GM18858 (cell line): ENCODE measurements around the gene ACVR2B.

Experiments
- ATAC-seq: cut with Tn5 transposase; IDR thresholded peaks from one replicate; pipeline ENCODE4 v1.9.1; 2021; ENCODE audit not compliant: unreplicated experiment

The ACVR2B gene

DNA sequence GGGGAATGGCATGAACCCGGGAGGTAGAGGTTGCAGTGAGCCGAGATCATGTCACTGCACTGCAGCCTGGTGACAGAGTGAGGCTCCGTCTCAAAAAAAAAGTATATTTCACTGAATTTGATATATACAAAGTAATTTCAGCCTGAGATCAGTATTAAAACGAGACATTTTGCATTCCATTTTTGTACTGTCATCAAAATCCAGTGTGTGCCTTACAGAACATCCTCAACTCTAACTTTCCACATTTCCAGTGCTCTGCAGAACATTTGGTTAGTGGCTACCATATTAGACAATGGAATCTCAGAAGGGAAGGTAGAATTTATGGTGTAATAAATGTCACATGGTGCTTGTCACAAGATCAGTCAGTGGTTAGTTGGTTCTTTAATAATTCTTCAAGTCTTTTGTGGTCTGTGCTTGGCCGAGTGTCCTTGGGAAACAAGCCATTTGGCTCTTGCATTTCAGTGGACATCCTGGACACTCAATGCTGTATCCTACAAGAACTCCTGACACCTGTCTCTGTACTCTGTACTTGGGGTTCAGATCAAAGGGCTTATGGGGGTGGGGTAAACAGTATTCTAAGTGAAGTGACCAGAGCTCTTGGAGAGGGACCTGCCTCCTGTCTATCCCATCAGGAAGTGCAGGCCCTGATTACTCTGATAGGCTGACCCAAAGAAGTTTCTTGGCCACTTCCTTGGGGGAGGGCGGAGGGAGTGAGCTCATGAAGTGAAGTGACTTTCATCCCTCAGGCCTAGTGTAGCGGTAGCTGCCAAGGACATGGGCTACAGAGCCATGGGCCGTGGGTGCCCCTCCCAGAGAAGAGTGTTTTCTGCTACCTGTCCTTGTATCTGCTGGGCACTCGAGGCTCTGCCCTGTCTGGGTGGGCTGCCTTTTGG is 3.7 kb downstream of the ACVR2B start:
- ATAC-seq = no peak

DNA sequence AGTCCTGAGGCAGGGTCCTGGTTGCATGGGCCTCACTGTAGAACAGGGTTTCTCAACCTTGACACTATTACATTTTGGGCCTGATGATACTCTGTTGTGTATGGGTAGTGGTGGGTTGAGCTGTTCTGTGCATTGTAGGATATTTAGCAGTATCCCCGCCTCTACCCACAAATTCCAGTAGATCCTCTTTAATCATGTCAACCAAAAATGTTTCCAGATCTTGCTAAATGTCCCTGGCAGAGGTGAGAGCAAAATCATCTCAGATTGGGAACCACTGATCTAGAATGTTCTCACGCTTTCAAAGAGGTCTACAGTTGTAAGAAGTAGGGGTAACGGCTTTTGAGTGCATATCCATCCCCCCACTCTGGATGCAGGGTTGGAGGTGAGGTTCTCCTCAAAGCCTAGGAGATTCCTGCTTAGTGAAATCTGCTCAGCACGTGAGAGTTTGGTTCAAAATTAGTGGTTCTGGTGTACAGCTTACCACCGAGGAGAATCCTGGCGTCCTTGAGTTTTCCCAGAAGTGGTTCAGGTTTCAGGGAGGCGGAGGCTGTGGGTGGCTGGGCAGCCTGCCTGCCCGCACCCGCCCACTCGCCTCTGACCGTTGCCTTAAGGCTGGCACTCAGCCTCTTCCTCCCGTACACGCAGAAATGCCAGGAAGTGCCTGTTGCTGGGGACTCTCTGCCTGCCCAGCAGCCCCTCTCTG is 5.3 kb downstream of the ACVR2B start:
- ATAC-seq = no peak

GRCh38 chr3:38459499-38460048 is 5.9 kb downstream of the ACVR2B start:
- no peak for ATAC-seq

- no peak for ATAC-seq
These were observed 6.9 kb downstream of the ACVR2B start for GRCh38 chr3:38460377-38461270.

- ATAC-seq = no peak
These were observed 12.0 kb downstream of the ACVR2B start for GRCh38 chr3:38465588-38466154.

DNA sequence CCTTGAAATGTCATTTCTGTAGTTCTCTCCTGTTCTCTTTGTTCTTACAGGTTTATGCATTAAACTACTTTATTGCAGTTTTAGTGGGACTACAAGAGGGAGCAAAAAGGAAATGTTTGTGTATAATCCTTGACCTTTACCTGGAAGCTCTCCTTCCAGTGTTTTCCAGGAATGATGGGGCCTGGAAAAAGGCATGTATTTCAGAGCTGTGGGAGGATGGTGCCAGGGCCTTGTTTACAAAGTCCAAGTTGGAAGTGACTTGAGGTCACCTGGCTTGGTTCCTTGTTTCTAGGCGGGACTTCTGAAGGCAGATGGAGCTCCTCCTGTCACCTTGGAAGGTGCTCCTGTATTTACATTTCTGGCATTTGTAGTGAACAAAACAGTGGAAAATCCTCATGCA is 15.1 kb downstream of the ACVR2B start:
- no peak for ATAC-seq

GRCh38 chr3:38469852-38470251 is 16.2 kb downstream of the ACVR2B start:
- ATAC-seq = no peak

DNA sequence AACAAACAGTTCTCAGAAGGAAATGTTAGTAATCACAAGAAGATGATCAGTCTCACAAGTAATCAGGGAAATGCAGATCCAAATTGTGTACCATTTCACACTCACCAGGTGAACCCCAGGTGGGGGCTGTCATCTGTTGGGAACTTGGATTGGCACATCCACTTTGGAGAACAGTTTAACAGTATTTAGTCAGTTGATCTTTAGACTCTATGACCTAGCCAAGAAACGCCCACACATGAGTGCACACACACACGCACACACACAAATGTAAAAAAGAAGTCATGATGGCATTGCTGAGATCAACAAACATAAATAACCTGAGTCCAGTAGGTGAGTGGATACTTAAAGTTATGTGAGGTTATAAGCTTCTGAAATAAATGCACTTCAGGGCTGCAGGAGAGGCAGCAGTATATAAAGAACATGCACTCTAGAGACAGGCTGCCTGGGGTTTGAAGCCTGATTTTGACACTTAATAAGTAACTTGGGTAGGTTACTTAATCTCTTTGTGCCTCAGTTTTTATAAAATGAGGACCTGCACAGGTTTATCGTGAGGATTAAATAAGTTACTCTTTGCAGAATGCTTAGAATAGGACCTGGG is 17.7 kb downstream of the ACVR2B start:
- no peak for ATAC-seq

- ATAC-seq = no peak
These were observed 18.7 kb downstream of the ACVR2B start for GRCh38 chr3:38472342-38472741.

GRCh38 chr3:38473229-38473628 is 19.5 kb downstream of the ACVR2B start:
- ATAC-seq = no peak

DNA sequence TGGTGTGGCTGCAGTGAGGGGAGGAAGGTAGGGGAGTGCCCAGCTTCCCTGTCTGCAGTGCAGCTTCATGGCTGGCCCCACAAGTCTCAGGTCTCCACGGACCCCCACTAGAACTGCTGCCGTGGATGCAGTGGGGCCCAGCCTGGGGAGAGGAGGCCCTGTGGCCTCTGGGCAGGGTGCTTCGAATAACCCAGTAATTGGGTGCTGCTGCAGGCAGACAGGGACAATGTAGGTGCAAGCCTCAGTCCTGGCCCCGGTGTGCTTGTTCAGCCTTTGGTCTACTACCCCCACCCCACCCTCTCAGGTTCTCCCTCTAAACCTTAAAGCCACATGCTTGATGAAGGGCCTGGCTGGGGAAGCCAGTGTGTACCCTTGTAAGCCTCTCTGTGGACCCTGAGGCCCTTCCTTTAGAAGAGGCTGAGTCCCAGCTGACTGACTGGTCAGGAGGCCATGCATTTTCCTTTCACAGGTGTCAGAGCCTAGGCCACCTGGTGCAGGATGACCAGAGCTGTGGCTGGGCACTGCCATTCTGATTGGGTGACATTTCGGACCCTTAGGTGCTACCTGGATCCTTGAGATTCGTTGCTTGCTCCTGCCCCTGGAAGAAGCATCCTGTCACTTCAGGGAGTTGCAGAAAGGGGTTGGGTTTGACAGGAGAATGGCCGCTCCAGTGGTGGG is 21.4 kb downstream of the ACVR2B start:
- ATAC-seq = no peak

- ATAC-seq = no peak
These were observed 22.0 kb downstream of the ACVR2B start for GRCh38 chr3:38475716-38476115.

GRCh38 chr3:38476157-38476756 is 22.6 kb downstream of the ACVR2B start:
- no peak for ATAC-seq

DNA sequence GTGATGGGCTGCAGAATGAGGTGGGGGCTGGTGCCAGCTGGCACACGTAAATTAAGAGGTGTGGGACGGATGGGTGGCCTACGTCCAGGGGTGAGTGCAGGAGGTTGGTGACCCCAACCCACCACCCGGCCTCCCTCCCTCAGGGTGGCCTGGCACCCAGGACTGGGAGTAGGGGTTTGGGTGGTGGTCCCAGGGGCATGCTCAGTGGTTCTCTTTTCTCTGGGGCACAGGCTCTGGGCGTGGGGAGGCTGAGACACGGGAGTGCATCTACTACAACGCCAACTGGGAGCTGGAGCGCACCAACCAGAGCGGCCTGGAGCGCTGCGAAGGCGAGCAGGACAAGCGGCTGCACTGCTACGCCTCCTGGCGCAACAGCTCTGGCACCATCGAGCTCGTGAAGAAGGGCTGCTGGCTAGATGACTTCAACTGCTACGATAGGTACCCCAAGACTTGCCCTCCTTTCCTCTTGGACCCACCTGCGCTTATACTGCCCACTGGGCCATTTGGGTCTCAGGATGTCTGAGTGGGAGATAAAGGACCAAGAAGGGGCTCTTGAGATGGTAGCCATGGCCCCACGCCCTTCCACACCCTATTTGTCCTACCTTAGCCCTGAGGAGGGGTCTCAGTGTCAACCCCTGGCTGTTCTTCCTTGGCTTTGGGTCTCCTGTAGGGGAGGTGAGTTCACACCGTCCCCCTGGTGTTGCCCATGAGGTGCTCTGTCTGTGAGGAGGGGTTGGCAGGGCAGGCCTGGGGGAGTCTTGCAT is 23.5 kb downstream of the ACVR2B start:
- no peak for ATAC-seq

DNA sequence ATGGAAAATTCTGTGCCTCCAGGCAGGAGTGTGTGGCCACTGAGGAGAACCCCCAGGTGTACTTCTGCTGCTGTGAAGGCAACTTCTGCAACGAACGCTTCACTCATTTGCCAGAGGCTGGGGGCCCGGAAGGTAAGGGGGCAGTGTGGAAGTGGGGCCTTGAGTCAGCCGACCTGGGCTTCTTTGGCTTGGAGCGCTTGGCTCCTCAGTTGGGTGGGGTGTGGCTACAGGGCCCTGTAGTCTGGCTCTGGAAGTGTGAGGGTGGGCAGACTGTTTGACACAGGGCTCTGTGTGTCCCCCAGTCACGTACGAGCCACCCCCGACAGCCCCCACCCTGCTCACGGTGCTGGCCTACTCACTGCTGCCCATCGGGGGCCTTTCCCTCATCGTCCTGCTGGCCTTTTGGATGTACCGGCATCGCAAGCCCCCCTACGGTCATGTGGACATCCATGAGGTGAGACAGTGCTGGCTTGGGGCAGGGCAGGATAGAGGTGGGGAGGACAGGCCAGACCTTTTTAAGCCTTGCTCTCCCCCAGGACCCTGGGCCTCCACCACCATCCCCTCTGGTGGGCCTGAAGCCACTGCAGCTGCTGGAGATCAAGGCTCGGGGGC is 24.3 kb downstream of the ACVR2B start:
- no peak for ATAC-seq

GRCh38 chr3:38478901-38479300 is 25.2 kb downstream of the ACVR2B start:
- no peak for ATAC-seq

DNA sequence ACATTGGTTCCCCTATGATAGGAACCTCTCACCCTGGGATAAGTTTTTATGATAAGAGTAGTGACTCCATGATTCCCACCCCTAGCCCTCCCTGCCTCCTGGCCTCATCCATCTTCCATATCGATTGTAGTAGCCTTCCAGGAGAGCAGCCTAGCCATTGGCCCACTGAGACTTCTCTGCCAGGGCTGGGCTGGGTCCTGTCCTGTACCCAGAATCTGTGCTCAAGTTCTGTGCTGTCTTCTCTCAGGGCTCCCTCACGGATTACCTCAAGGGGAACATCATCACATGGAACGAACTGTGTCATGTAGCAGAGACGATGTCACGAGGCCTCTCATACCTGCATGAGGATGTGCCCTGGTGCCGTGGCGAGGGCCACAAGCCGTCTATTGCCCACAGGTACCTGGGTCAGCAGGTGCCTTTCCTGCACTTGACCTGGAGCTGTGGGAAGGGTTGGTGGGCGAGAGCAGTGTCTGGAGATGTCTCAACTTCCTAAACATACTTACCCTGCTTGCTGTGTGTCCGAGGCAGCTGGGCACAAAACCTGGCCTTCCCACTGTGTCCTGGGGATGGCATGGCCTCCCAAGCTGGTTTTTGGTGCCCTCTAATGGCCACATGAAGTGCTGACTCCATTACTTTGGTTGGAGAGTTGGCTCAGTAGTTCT is 25.9 kb downstream of the ACVR2B start:
- no peak for ATAC-seq

GRCh38 chr3:38480093-38480445 is 26.4 kb downstream of the ACVR2B start:
- no peak for ATAC-seq
